Cardiac muscle cell (in vitro differentiated cells and primary cell): ENCODE results near the gene PFKFB4. TPM values are rescaled to one million over a fixed set of nuclear protein-coding genes. Genes with fewer than 3 reads are reported as not detected.

Experiments
- DNase-seq, 2 donors: peaks; one replicate each; pipeline versions ENCODE4 v3.0.0 to v3.0.0-alpha.2; 2010 to 2017; ENCODE audit warnings: low read depth in 1 of 2, low spot score in 1 of 2
- H3K27ac ChIP-seq: fragments of 200-600 bp; sonication (generic); 2 replicates; pipeline ENCODE4 v1.5.1; 2016
- H3K27me3 ChIP-seq: fragments of 200-600 bp; sonication (generic); 2 replicates; pipeline ENCODE4 v1.6.0; 2016; ENCODE audit warnings: control low read depth
- H3K36me3 ChIP-seq: fragments of 200-600 bp; sonication (generic); 2 replicates; pipeline ENCODE4 v1.5.1; 2016; ENCODE audit warnings: control low read depth
- H3K4me1 ChIP-seq: fragments of 200-600 bp; sonication (generic); 2 replicates; pipeline ENCODE4 v1.8.1; 2017; ENCODE audit warnings: low read depth, mild to moderate bottlenecking, mixed run types
- H3K4me3 ChIP-seq: fragments of 200-600 bp; sonication (generic); 2 replicates; pipeline ENCODE4 v1.5.1; 2016; ENCODE audit warnings: mild to moderate bottlenecking
- H3K9me3 ChIP-seq: fragments of 200-600 bp; sonication (generic); 2 replicates; pipeline ENCODE4 v1.5.1; 2017; ENCODE audit warnings: low read depth, mild to moderate bottlenecking, control low read depth
- CTCF ChIP-seq: IDR thresholded peaks from 2 replicates; pipeline ENCODE4 v1.5.1; 2012; ENCODE audit warnings: low read depth, mild to moderate bottlenecking, low read length
- polyA plus RNA-seq: library from polyadenylated mRNA; unstranded; fragments of >200 nt; fragmentation: Nextera tagmentation; extraction: Ambion mirVana; gene quantifications from 2 replicates; pipeline ENCODE4 v1.2.1, GENCODE V29; 2016
- total RNA-seq: library from RNA; depleted of rRNA; stranded (reverse); fragments of >200 nt; gene quantifications from 2 replicates; pipeline ENCODE4 v1.2.3, GENCODE V29; 2016

Gene PFKFB4
- total and polyA plus RNA-seq, 2 experiments from 2014 or later = 64.9 to 74.7 TPM

- no peak for DNase-seq
- no peaks in the 10 kb centered on the region for H3K36me3 ChIP-seq
- H3K9me3 ChIP-seq = no peaks in the 10 kb centered on the region
- H3K4me1 ChIP-seq = no peaks in the 10 kb centered on the region
- no peaks in the 10 kb centered on the region for H3K27me3 ChIP-seq
- H3K27ac ChIP-seq = no peak overlapping the region
- no peak overlapping the region for H3K4me3 ChIP-seq
- no peak for TF ChIP-seq CTCF
Observed at GRCh38 chr3:48505146-48505545, 51.5 kb downstream of the PFKFB4 start.

GRCh38 chr3:48504051-48504946 lies 52.3 kb downstream of the PFKFB4 start, which contains the start of gene SHISA5:
TSS of gene SHISA5 (minus strand) at chr3:48504174. CDS start at chr3:48504094, 80 bp downstream.
- peak within 1 kb of the TSS; percentile 44 for H3K4me3 ChIP-seq
- no peaks in the 10 kb centered on the region for H3K4me1 ChIP-seq
- no peak within 1 kb of the TSS for H3K27ac ChIP-seq
- no peak for TF ChIP-seq CTCF
- H3K27me3 ChIP-seq = no peaks in the 10 kb centered on the region
- DNase-seq = peak; percentile 68 to 84
- H3K9me3 ChIP-seq = no peaks in the 10 kb centered on the region
- no peaks in the 10 kb centered on the region for H3K36me3 ChIP-seq

- H3K27me3 ChIP-seq = no peaks in the 10 kb centered on the region
- H3K36me3 ChIP-seq = no peaks in the 10 kb centered on the region
- no peak overlapping the region for H3K27ac ChIP-seq
- TF ChIP-seq CTCF = no peak
- H3K4me3 ChIP-seq = peak overlapping the region; percentile 44
- no peaks in the 10 kb centered on the region for H3K9me3 ChIP-seq
- H3K4me1 ChIP-seq = no peaks in the 10 kb centered on the region
- peak; percentile 18 to 59 for DNase-seq
Observed at GRCh38 chr3:48503401-48504050, 53.1 kb downstream of the PFKFB4 start.

GRCh38 chr3:48502728-48503168 lies 53.9 kb downstream of the PFKFB4 start:
- Histone ChIP-seq H3K9me3 (no peaks in the 10 kb centered on the region), H3K4me1 (no peaks in the 10 kb centered on the region), H3K27ac (no peak overlapping the region), H3K27me3 (no peaks in the 10 kb centered on the region), H3K4me3 (no peak overlapping the region), H3K36me3 (no peaks in the 10 kb centered on the region)
- TF ChIP-seq CTCF = no peak
- DNase-seq = no peak

- Histone ChIP-seq H3K36me3 (no peaks in the 10 kb centered on the region), H3K27me3 (no peaks in the 10 kb centered on the region), H3K4me3 (no peak overlapping the region), H3K4me1 (no peaks in the 10 kb centered on the region), H3K9me3 (no peaks in the 10 kb centered on the region), H3K27ac (no peak overlapping the region)
- DNase-seq = no peak
- TF ChIP-seq CTCF = no peak
Observed at GRCh38 chr3:48502121-48502520, 54.5 kb downstream of the PFKFB4 start.
